BLaER1 treated with 17β-estradiol and CSF1 and Interleukin-3, amounts not matched to agents 10 nM and 100 nM (cell line): Measurements from ENCODE around the gene C1QTNF9B.

Experiments used
- H3K27ac ChIP-seq, 11 experiments: shearing (Covaris generic); formaldehyde crosslinking; 2 replicates each; pipeline ENCODE4 v1.8.1; 2022
- H3K27me3 ChIP-seq, 11 experiments: shearing (Covaris generic); formaldehyde crosslinking; 2 replicates each; pipeline ENCODE4 v1.8.1; 2022
- H3K36me3 ChIP-seq, 11 experiments: shearing (Covaris generic); formaldehyde crosslinking; 2 replicates each; pipeline ENCODE4 v1.8.1; 2022
- H3K4me1 ChIP-seq, 10 experiments: shearing (Covaris generic); formaldehyde crosslinking; 2 replicates each; pipeline ENCODE4 v1.8.1; 2022
- H3K4me2 ChIP-seq, 11 experiments: shearing (Covaris generic); formaldehyde crosslinking; 2 replicates each; pipeline ENCODE4 v1.8.1; 2022
- H3K4me3 ChIP-seq, 10 experiments: shearing (Covaris generic); formaldehyde crosslinking; 2 replicates each; pipeline ENCODE4 v1.8.1; 2022
- H3K9ac ChIP-seq, 11 experiments: shearing (Covaris generic); formaldehyde crosslinking; 2 replicates each; pipeline ENCODE4 v1.8.1; 2022
- H3K9me3 ChIP-seq, 11 experiments: shearing (Covaris generic); formaldehyde crosslinking; replicated peaks in 1 of 11; 2 replicates each; pipeline ENCODE4 v1.8.1; 2022
- H4K20me1 ChIP-seq, 11 experiments: shearing (Covaris generic); formaldehyde crosslinking; 2 replicates each; pipeline ENCODE4 v1.8.1; 2022
- Cebpa-rat ChIP-seq, 11 experiments: shearing (Covaris generic); IDR thresholded peaks; 2 replicates each; pipeline ENCODE4 v1.8.1; 2022

Gene C1QTNF9B

GRCh38 chr13:23922005-23922932 lies 25.0 kb upstream of the C1QTNF9B start:
- Histone ChIP-seq H3K36me3 (no peaks in the 10 kb centered on the region), H3K27me3 (no peaks in the 10 kb centered on the region), H4K20me1 (no peaks in the 10 kb centered on the region), H3K9me3 (peaks cover 0 to 8% (median 0%) of the 10 kb centered on the region in 11 experiments; a peak in 1 of 22 replicates), H3K4me2 (peak overlapping the region in 8 of 11 experiments; percentile 0 to 57 (median 17); a peak in 10 of 22 replicates), H3K4me3 (no peak overlapping the region), H3K9ac (no peak overlapping the region), H3K27ac (peak overlapping the region in 2 of 11 experiments; percentile 24 to 30; a peak in 2 of 22 replicates), H3K4me1 (peaks cover 0 to 15% (median 9%) of the 10 kb centered on the region in 10 experiments; a peak in 9 of 20 replicates)
- TF ChIP-seq Cebpa-rat (IDR thresholded peaks at IDR 0.05), result no peak

GRCh38 chr13:23921451-23921888 lies 24.2 kb upstream of the C1QTNF9B start:
- Histone ChIP-seq H4K20me1 (no peaks in the 10 kb centered on the region), H3K4me1 (peaks cover 0 to 15% (median 9%) of the 10 kb centered on the region in 10 experiments; a peak in 9 of 20 replicates), H3K27me3 (no peaks in the 10 kb centered on the region), H3K36me3 (no peaks in the 10 kb centered on the region), H3K9me3 (peaks cover 0 to 8% (median 0%) of the 10 kb centered on the region in 11 experiments; a peak in 1 of 22 replicates), H3K4me2 (no peak overlapping the region), H3K27ac (no peak overlapping the region), H3K9ac (no peak overlapping the region), H3K4me3 (no peak overlapping the region)
- TF ChIP-seq Cebpa-rat (IDR thresholded peaks at IDR 0.05), result no peak

- TF ChIP-seq Cebpa-rat (IDR thresholded peaks at IDR 0.05), result no peak
- H3K27ac ChIP-seq, result no peak overlapping the region
- H3K9ac ChIP-seq, result no peak overlapping the region
- no peaks in the 10 kb centered on the region for H3K27me3 ChIP-seq
- H3K4me2 ChIP-seq, result no peak overlapping the region
- H3K4me3 ChIP-seq, result no peak overlapping the region
- no peaks in the 10 kb centered on the region for H3K36me3 ChIP-seq
- peaks cover 0 to 8% (median 0%) of the 10 kb centered on the region in 11 experiments; a peak in 1 of 22 replicates for H3K9me3 ChIP-seq
- H4K20me1 ChIP-seq, result no peaks in the 10 kb centered on the region
- peaks cover 0 to 15% (median 9%) of the 10 kb centered on the region in 10 experiments; a peak in 9 of 20 replicates for H3K4me1 ChIP-seq
Observed at GRCh38 chr13:23919006-23919405, 21.7 kb upstream of the C1QTNF9B start.

GRCh38 chr13:23918208-23918607 lies 20.9 kb upstream of the C1QTNF9B start:
- Histone ChIP-seq H3K36me3 (no peaks in the 10 kb centered on the region), H3K4me1 (peaks cover 0 to 15% (median 9%) of the 10 kb centered on the region in 10 experiments; a peak in 9 of 20 replicates), H3K4me2 (no peak overlapping the region), H3K4me3 (no peak overlapping the region), H4K20me1 (no peaks in the 10 kb centered on the region), H3K9me3 (peaks cover 0 to 8% (median 0%) of the 10 kb centered on the region in 11 experiments; a peak in 1 of 22 replicates), H3K27ac (no peak overlapping the region), H3K27me3 (no peaks in the 10 kb centered on the region), H3K9ac (no peak overlapping the region)
- no peak for TF ChIP-seq Cebpa-rat (IDR thresholded peaks at IDR 0.05)

GRCh38 chr13:23915308-23915707 lies 18.0 kb upstream of the C1QTNF9B start:
- H3K4me2 ChIP-seq, result no peak overlapping the region
- H3K27ac ChIP-seq, result no peak overlapping the region
- H4K20me1 ChIP-seq, result no peaks in the 10 kb centered on the region
- no peak overlapping the region for H3K4me3 ChIP-seq
- no peak overlapping the region for H3K9ac ChIP-seq
- no peak for TF ChIP-seq Cebpa-rat (IDR thresholded peaks at IDR 0.05)
- no peaks in the 10 kb centered on the region for H3K4me1 ChIP-seq
- no peaks in the 10 kb centered on the region for H3K36me3 ChIP-seq
- H3K27me3 ChIP-seq, result no peaks in the 10 kb centered on the region
- peaks cover 0 to 8% (median 0%) of the 10 kb centered on the region in 11 experiments; a peak in 1 of 22 replicates for H3K9me3 ChIP-seq

GRCh38 chr13:23912469-23912868 lies 15.2 kb upstream of the C1QTNF9B start:
- H3K9me3 ChIP-seq, result peaks cover 0 to under 1% (median 0%) of the 10 kb centered on the region in 11 experiments; a peak in 1 of 22 replicates
- no peaks in the 10 kb centered on the region for H3K36me3 ChIP-seq
- H3K27ac ChIP-seq, result no peak overlapping the region
- H3K4me3 ChIP-seq, result no peak overlapping the region
- H3K27me3 ChIP-seq, result no peaks in the 10 kb centered on the region
- H3K4me1 ChIP-seq, result no peaks in the 10 kb centered on the region
- H3K9ac ChIP-seq, result no peak overlapping the region
- TF ChIP-seq Cebpa-rat (IDR thresholded peaks at IDR 0.05), result no peak
- H4K20me1 ChIP-seq, result no peaks in the 10 kb centered on the region
- no peak overlapping the region for H3K4me2 ChIP-seq

GRCh38 chr13:23909606-23910005 lies 12.3 kb upstream of the C1QTNF9B start:
- H3K4me1 ChIP-seq, result no peaks in the 10 kb centered on the region
- H3K4me3 ChIP-seq, result no peak overlapping the region
- H3K9ac ChIP-seq, result no peak overlapping the region
- no peak overlapping the region for H3K4me2 ChIP-seq
- no peaks in the 10 kb centered on the region for H3K36me3 ChIP-seq
- H3K27ac ChIP-seq, result no peak overlapping the region
- TF ChIP-seq Cebpa-rat (IDR thresholded peaks at IDR 0.05), result no peak
- H3K9me3 ChIP-seq, result no peaks in the 10 kb centered on the region
- H4K20me1 ChIP-seq, result no peaks in the 10 kb centered on the region
- 0 out of 22 replicates have a peak, but pooled peaks cover 0 to under 1% (median 0%) of the 10 kb centered on the region in 11 experiments for H3K27me3 ChIP-seq

- Histone ChIP-seq H3K4me1 (peaks cover 0 to 4% (median 0%) of the 10 kb centered on the region in 10 experiments; a peak in 1 of 20 replicates), H3K9ac (no peak overlapping the region), H4K20me1 (no peaks in the 10 kb centered on the region), H3K27ac (no peak overlapping the region), H3K27me3 (peaks cover 0 to 24% (median 10%) of the 10 kb centered on the region in 11 experiments; a peak in 17 of 22 replicates), H3K4me3 (no peak overlapping the region), H3K9me3 (no peaks in the 10 kb centered on the region; a peak in 1 of 22 replicates), H3K36me3 (no peaks in the 10 kb centered on the region), H3K4me2 (no peak overlapping the region)
- no peak for TF ChIP-seq Cebpa-rat (IDR thresholded peaks at IDR 0.05)
Observed at GRCh38 chr13:23905766-23906165, 8.5 kb upstream of the C1QTNF9B start.

GRCh38 chr13:23903906-23904280 lies 6.6 kb upstream of the C1QTNF9B start:
- Histone ChIP-seq H3K9ac (no peak overlapping the region), H3K4me2 (no peak overlapping the region), H4K20me1 (no peaks in the 10 kb centered on the region), H3K9me3 (no peaks in the 10 kb centered on the region; a peak in 1 of 22 replicates), H3K27ac (no peak overlapping the region), H3K36me3 (no peaks in the 10 kb centered on the region), H3K27me3 (peaks cover 0 to 24% (median 10%) of the 10 kb centered on the region in 11 experiments; a peak in 17 of 22 replicates), H3K4me3 (no peak overlapping the region), H3K4me1 (peaks cover 0 to 4% (median 3%) of the 10 kb centered on the region in 10 experiments; a peak in 4 of 20 replicates)
- no peak for TF ChIP-seq Cebpa-rat (IDR thresholded peaks at IDR 0.05)
